ENCODE measurements around the gene CLPTM1. TPM values are rescaled to one million over a fixed set of nuclear protein-coding genes. Genes with fewer than 3 reads are reported as not detected.
A peak's percentile ranks its signal among the peaks of the same experiment; 100 is the strongest.
"Not testable (repeated sequence)": the region's sequence is repeated elsewhere in the genome, so short reads cannot be mapped to it uniquely, and the experiment has no call there.

The CLPTM1 gene
- polyA plus RNA-seq: 10 to 100 TPM; 20.8 to 33.1 (median 21.2) TPM

GRCh38 chr19:44954649-44955504 lies at the start of gene CLPTM1:
CLPTM1 (plus strand) TSS chr19:44955380; CDS start chr19:44955396, 16 bp downstream.
- H3K27ac Mint-ChIP-seq: peak within 1 kb of the TSS; percentile 94 to 99 (median 98)
- H3K9me3 Mint-ChIP-seq: no peaks in the 10 kb centered on the region
- H3K27me3 Mint-ChIP-seq (ENCODE audit: low read depth in 3 of 3): peaks cover 12 to 15% (median 14%) of the 10 kb centered on the region in 3 donors
- peak; percentile 95 to 97 (median 97) for DNase-seq
- peaks cover 51 to 55% of the 10 kb centered on the region in 2 donors for H3K4me1 Mint-ChIP-seq
- no peaks in the 10 kb centered on the region for H3K36me3 Mint-ChIP-seq
- H3K4me3 Mint-ChIP-seq: peak within 1 kb of the TSS; percentile 95 to 99 (median 96)

- Mint-ChIP-seq H3K9me3 (peaks cover 0 to 1% (median 0%) of the 10 kb centered on the region in 6 donors), H3K27me3 (ENCODE audit: low read depth in 3 of 3) (peaks cover 5 to 14% (median 6%) of the 10 kb centered on the region in 3 donors), H3K27ac (no peak within 1 kb of the TSS), H3K36me3 (peaks cover 0 to 7% (median 0%) of the 10 kb centered on the region in 3 donors), H3K4me1 (no peaks in the 10 kb centered on the region), H3K4me3 (peak within 1 kb of the TSS in 1 of 5 donors; percentile 31)
- DNase-seq: no peak
These were observed 49.6 kb upstream of the CLPTM1 start, which contains the start of gene APOE for GRCh38 chr19:44905437-44906160. APOE (plus strand) TSS chr19:44905796; CDS start chr19:44906625, 829 bp downstream.

- peaks cover 0 to 1% (median 0%) of the 10 kb centered on the region in 6 donors for H3K9me3 Mint-ChIP-seq
- no peak overlapping the region for H3K27ac Mint-ChIP-seq
- H3K27me3 Mint-ChIP-seq (ENCODE audit: low read depth in 3 of 3): peaks cover 9 to 15% (median 13%) of the 10 kb centered on the region in 3 donors
- no peak for DNase-seq
- H3K4me1 Mint-ChIP-seq: no peaks in the 10 kb centered on the region
- peaks cover 0 to 2% (median 0%) of the 10 kb centered on the region in 3 donors for H3K36me3 Mint-ChIP-seq
- H3K4me3 Mint-ChIP-seq: no peak overlapping the region
These were observed 47.6 kb upstream of the CLPTM1 start for GRCh38 chr19:44907613-44908012.

GRCh38 chr19:44908074-44908835 lies 46.9 kb upstream of the CLPTM1 start:
- no peaks in the 10 kb centered on the region for H3K4me1 Mint-ChIP-seq
- no peak for DNase-seq
- no peaks in the 10 kb centered on the region for H3K36me3 Mint-ChIP-seq
- no peak overlapping the region for H3K4me3 Mint-ChIP-seq
- peaks cover 9 to 19% (median 12%) of the 10 kb centered on the region in 3 donors for H3K27me3 Mint-ChIP-seq (ENCODE audit: low read depth in 3 of 3)
- peaks cover 0 to 1% (median 0%) of the 10 kb centered on the region in 6 donors for H3K9me3 Mint-ChIP-seq
- no peak overlapping the region for H3K27ac Mint-ChIP-seq

GRCh38 chr19:44908836-44909261 lies 46.3 kb upstream of the CLPTM1 start:
- Mint-ChIP-seq H3K27me3 (ENCODE audit: low read depth in 3 of 3) (peaks cover 9 to 22% (median 12%) of the 10 kb centered on the region in 3 donors), H3K27ac (no peak overlapping the region)

GRCh38 chr19:44909775-44910174 lies 45.4 kb upstream of the CLPTM1 start:
- H3K4me1 Mint-ChIP-seq: peaks cover 2 to 7% of the 10 kb centered on the region in 2 donors
- no peak overlapping the region for H3K27ac Mint-ChIP-seq
- H3K36me3 Mint-ChIP-seq: no peaks in the 10 kb centered on the region
- no peak overlapping the region for H3K4me3 Mint-ChIP-seq
- H3K9me3 Mint-ChIP-seq: peaks cover 0 to 1% (median 0%) of the 10 kb centered on the region in 6 donors
- no peak for DNase-seq
- H3K27me3 Mint-ChIP-seq (ENCODE audit: low read depth in 3 of 3): peaks cover 10 to 26% (median 12%) of the 10 kb centered on the region in 3 donors

More at GRCh38 chr19:44908836-44909261, 46.3 kb upstream of the CLPTM1 start:
- Mint-ChIP-seq H3K9me3 (peaks cover 0 to 1% (median 0%) of the 10 kb centered on the region in 6 donors), H3K36me3 (no peaks in the 10 kb centered on the region), H3K4me1 (peaks cover 0 to 3% of the 10 kb centered on the region in 2 donors), H3K4me3 (no peak overlapping the region)
- DNase-seq: no peak

GRCh38 chr19:44911896-44912295 lies 43.3 kb upstream of the CLPTM1 start:
- H3K27ac Mint-ChIP-seq, H3K36me3 Mint-ChIP-seq, H3K4me3 Mint-ChIP-seq, H3K4me1 Mint-ChIP-seq, H3K9me3 Mint-ChIP-seq, DNase-seq: not testable (repeated sequence)
- H3K27me3 Mint-ChIP-seq (ENCODE audit: low read depth in 3 of 3): peaks cover 6 to 22% (median 13%) of the 10 kb centered on the region in 3 donors

- DNase-seq: no peak
- Mint-ChIP-seq H3K4me1 (peaks cover 6 to 10% of the 10 kb centered on the region in 2 donors), H3K27me3 (ENCODE audit: low read depth in 3 of 3) (peaks cover 7 to 20% (median 13%) of the 10 kb centered on the region in 3 donors), H3K9me3 (peaks cover 0 to 1% (median 0%) of the 10 kb centered on the region in 6 donors), H3K4me3 (no peak overlapping the region), H3K27ac (peak overlapping the region in 1 of 6 donors; percentile 55), H3K36me3 (no peaks in the 10 kb centered on the region)
These were observed 42.3 kb upstream of the CLPTM1 start for GRCh38 chr19:44912854-44913253.

- Mint-ChIP-seq H3K27me3 (ENCODE audit: low read depth in 3 of 3) (peaks cover 5 to 20% (median 13%) of the 10 kb centered on the region in 3 donors), H3K27ac (peak overlapping the region in 2 of 6 donors; percentile 17 to 73), H3K4me3 (peak overlapping the region in 4 of 5 donors; percentile 38 to 84 (median 57))
- not testable (repeated sequence) for H3K9me3 Mint-ChIP-seq, H3K36me3 Mint-ChIP-seq, DNase-seq, H3K4me1 Mint-ChIP-seq
These were observed 41.4 kb upstream of the CLPTM1 start for GRCh38 chr19:44913512-44914432.

GRCh38 chr19:44914433-44915206 lies 40.6 kb upstream of the CLPTM1 start, which contains the start of gene APOC1:
APOC1 (plus strand) TSS chr19:44914608; CDS start chr19:44914892, 284 bp downstream.
- peak within 1 kb of the TSS; percentile 79 to 89 (median 84) for H3K4me3 Mint-ChIP-seq
- not testable (repeated sequence) for H3K4me1 Mint-ChIP-seq, H3K9me3 Mint-ChIP-seq, H3K36me3 Mint-ChIP-seq
- H3K27ac Mint-ChIP-seq: peak within 1 kb of the TSS in 3 of 6 donors; percentile 49 to 82 (median 73)
- H3K27me3 Mint-ChIP-seq (ENCODE audit: low read depth in 3 of 3): peaks cover 5 to 20% (median 15%) of the 10 kb centered on the region in 3 donors
- DNase-seq: peak; percentile 68 to 73 (median 73)

GRCh38 chr19:44924243-44924725 lies 30.9 kb upstream of the CLPTM1 start:
- Mint-ChIP-seq H3K36me3 (no peaks in the 10 kb centered on the region), H3K9me3 (no peaks in the 10 kb centered on the region), H3K27ac (no peak overlapping the region), H3K4me1 (peaks cover 0 to 6% of the 10 kb centered on the region in 2 donors), H3K4me3 (no peak overlapping the region), H3K27me3 (ENCODE audit: low read depth in 3 of 3) (peaks cover 0 to 11% (median 0%) of the 10 kb centered on the region in 3 donors)
- no peak for DNase-seq

Measured in immature natural killer cell (primary cell).